Measurements from ENCODE around the gene CEP126. TPM values are rescaled to one million over a fixed set of nuclear protein-coding genes. Genes with fewer than 3 reads are reported as not detected.

The CEP126 gene
- total RNA-seq, 1 donor from 2014 or later, result 1.2 TPM

Other genes with a start within 250 kb of the CEP126 start
- 1.9 TPM for gene ANGPTL5, start 1.5 kb downstream of the CEP126 start, total RNA-seq
- gene CFAP300, start 132.4 kb downstream of the CEP126 start, total RNA-seq, result 0.38 TPM
- 73.8 TPM for gene YAP1, start 195.4 kb downstream of the CEP126 start, total RNA-seq

All from Right ventricle myocardium superior (tissue), 1 donor.